ENCODE results near the gene GGA1.

Gene GGA1

GRCh38 chr22:37628830-37629229 is 20.2 kb downstream of the GGA1 start:
- TF ChIP-seq FOXP2 (optimal IDR thresholded peaks at IDR 0.05; ENCODE audit: control extremely low read depth, extremely low read length, insufficient read depth): no peak
- no peak for TF ChIP-seq POLR2AphosphoS5 (IDR thresholded peaks at IDR 0.05; ENCODE audit: borderline replicate concordance, low read depth, low read length)
- no peak for TF ChIP-seq EZH2 (IDR thresholded peaks at IDR 0.05)
- no peak overlapping the region for H3K9ac ChIP-seq (ENCODE audit: insufficient read length)
- DNase-seq (ENCODE audit: low read depth, low spot score): no peak
- no peaks in the 10 kb centered on the region for H3K36me3 ChIP-seq (ENCODE audit: insufficient read depth, low read length)
- no peak overlapping the region for H3K4me3 ChIP-seq
- H3K27ac ChIP-seq: no peak overlapping the region
- no peaks in the 10 kb centered on the region for H3K9me3 ChIP-seq (ENCODE audit: low read depth, low read length)

GRCh38 chr22:37629928-37630327 is 21.3 kb downstream of the GGA1 start:
- H3K9ac ChIP-seq (ENCODE audit: insufficient read length): no peak overlapping the region

DNA sequence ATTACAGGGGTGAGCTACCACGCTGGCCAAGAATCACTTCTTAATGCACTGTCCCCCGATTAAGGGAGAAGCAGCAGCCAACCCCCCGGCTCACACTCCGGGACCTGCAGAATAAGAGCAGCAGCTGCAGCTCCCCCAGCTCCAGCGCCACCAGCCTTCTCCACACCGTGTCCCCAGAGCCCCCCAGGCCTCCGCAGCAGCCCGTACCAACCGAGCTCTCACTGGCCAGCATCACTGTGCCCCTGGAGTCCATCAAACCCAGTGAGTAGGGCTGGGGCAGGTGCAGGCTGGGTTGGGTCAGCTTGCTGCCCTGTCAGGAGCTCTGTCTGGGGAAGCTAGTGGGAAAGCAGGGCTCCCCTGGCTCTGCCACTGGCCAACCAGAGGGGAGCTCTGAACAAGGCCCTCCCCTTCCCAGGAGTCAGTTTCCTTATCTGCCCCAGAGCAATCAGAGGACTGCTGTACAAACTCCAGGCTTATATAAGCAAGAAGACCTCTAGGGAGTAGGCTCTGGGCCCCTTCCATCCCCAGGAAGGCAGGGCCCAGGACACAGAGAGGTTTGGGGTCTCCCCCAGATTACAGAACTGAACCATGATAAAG is 22.3 kb downstream of the GGA1 start:
- no peak for TF ChIP-seq POLR2AphosphoS5 (IDR thresholded peaks at IDR 0.05; ENCODE audit: borderline replicate concordance, low read depth, low read length)
- TF ChIP-seq EZH2 (IDR thresholded peaks at IDR 0.05): no peak
- TF ChIP-seq FOXP2 (optimal IDR thresholded peaks at IDR 0.05; ENCODE audit: control extremely low read depth, extremely low read length, insufficient read depth): no peak
- no peaks in the 10 kb centered on the region for H3K9me3 ChIP-seq (ENCODE audit: low read depth, low read length)
- H3K36me3 ChIP-seq (ENCODE audit: insufficient read depth, low read length): no peaks in the 10 kb centered on the region
- no peak overlapping the region for H3K4me3 ChIP-seq
- no peak for DNase-seq (ENCODE audit: low read depth, low spot score)
- no peak overlapping the region for H3K27ac ChIP-seq
- no peak overlapping the region for H3K9ac ChIP-seq (ENCODE audit: insufficient read length)

More at GRCh38 chr22:37629928-37630327, 21.3 kb downstream of the GGA1 start:
- H3K27ac ChIP-seq: no peak overlapping the region
- H3K36me3 ChIP-seq (ENCODE audit: insufficient read depth, low read length): no peaks in the 10 kb centered on the region
- DNase-seq (ENCODE audit: low read depth, low spot score): no peak
- TF ChIP-seq EZH2 (IDR thresholded peaks at IDR 0.05) (no peak), FOXP2 (optimal IDR thresholded peaks at IDR 0.05; ENCODE audit: control extremely low read depth, extremely low read length, insufficient read depth) (no peak), POLR2AphosphoS5 (IDR thresholded peaks at IDR 0.05; ENCODE audit: borderline replicate concordance, low read depth, low read length) (no peak)
- H3K4me3 ChIP-seq: no peak overlapping the region
- no peaks in the 10 kb centered on the region for H3K9me3 ChIP-seq (ENCODE audit: low read depth, low read length)

DNA sequence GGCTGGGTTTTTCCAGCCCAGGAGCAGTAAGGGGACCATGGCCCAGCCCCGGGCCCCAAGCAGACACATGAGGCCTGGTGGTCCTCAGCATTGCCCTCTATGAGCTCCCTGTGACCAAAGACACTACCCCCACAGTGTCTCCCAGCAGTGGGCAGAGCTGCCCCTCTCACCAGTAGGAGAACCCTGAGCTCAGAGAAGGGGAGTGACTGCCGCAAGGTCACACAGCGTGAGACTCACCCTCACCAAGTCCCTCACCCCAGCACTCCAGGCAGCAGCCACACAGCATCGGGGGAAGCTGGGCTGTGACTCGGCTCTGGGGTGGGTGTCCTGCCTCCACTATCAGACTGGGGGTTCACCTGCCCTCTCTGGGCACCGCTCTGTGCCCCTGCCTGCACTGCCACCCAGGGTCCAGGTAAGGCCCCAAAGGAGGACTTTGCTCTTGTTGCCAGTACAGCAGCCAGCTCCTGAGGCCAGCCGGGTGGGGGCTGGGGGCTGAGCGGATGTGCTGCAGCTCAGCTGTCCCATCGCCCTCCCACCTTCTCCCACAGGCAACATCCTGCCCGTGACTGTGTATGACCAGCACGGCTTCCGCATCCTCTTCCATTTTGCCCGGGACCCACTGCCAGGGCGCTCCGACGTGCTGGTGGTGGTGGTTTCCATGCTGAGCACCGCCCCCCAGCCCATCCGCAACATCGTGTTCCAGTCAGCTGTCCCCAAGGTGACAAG is 23.0 kb downstream of the GGA1 start:
- H3K9ac ChIP-seq (ENCODE audit: insufficient read length): no peak overlapping the region
- H3K36me3 ChIP-seq (ENCODE audit: insufficient read depth, low read length): no peaks in the 10 kb centered on the region
- TF ChIP-seq FOXP2 (optimal IDR thresholded peaks at IDR 0.05; ENCODE audit: control extremely low read depth, extremely low read length, insufficient read depth): no peak
- TF ChIP-seq EZH2 (IDR thresholded peaks at IDR 0.05): no peak
- TF ChIP-seq POLR2AphosphoS5 (IDR thresholded peaks at IDR 0.05; ENCODE audit: borderline replicate concordance, low read depth, low read length): no peak
- H3K4me3 ChIP-seq: no peak overlapping the region
- H3K9me3 ChIP-seq (ENCODE audit: low read depth, low read length): no peaks in the 10 kb centered on the region
- DNase-seq (ENCODE audit: low read depth, low spot score): no peak
- no peak overlapping the region for H3K27ac ChIP-seq

GRCh38 chr22:37632174-37633088 is 23.8 kb downstream of the GGA1 start:
- Histone ChIP-seq H3K9me3 (ENCODE audit: low read depth, low read length) (no peaks in the 10 kb centered on the region), H3K36me3 (ENCODE audit: insufficient read depth, low read length) (no peaks in the 10 kb centered on the region), H3K4me3 (no peak overlapping the region), H3K27ac (no peak overlapping the region), H3K9ac (ENCODE audit: insufficient read length) (no peak overlapping the region)
- TF ChIP-seq POLR2AphosphoS5 (IDR thresholded peaks at IDR 0.05; ENCODE audit: borderline replicate concordance, low read depth, low read length): no peak
- TF ChIP-seq EZH2 (IDR thresholded peaks at IDR 0.05): no peak
- TF ChIP-seq FOXP2 (optimal IDR thresholded peaks at IDR 0.05; ENCODE audit: control extremely low read depth, extremely low read length, insufficient read depth): no peak
- no peak for DNase-seq (ENCODE audit: low read depth, low spot score)

DNA sequence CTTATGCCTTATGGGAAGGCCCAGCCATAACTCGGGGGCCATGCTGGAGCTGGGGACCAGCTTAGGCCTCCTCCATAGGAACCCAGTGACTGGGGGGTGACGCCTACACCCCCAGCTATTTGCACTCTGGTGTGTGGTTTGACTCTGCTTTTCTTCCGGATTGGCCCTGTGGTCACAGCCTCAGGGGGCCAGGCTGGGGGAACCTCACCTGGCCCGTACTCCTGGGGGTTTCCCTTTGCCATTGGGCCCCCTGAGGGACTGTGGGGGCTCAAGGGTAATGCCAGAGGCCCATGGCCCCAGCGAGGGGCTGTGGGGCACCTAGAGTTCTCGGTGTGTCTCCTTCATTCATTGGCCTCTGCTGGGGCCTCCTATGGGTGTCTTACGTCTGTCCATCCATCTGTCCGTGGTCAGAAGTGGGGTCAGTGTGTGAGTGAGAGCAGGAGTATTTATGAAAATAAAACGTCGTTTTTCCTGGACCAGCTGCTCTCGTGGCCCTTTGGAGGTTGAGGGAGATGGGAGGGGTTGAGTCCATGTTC is 24.5 kb downstream of the GGA1 start:
- no peak overlapping the region for H3K9ac ChIP-seq (ENCODE audit: insufficient read length)
- no peak overlapping the region for H3K4me3 ChIP-seq
- TF ChIP-seq FOXP2 (optimal IDR thresholded peaks at IDR 0.05; ENCODE audit: control extremely low read depth, extremely low read length, insufficient read depth) (no peak), EZH2 (IDR thresholded peaks at IDR 0.05) (no peak), POLR2AphosphoS5 (IDR thresholded peaks at IDR 0.05; ENCODE audit: borderline replicate concordance, low read depth, low read length) (no peak)
- no peak for DNase-seq (ENCODE audit: low read depth, low spot score)
- no peak overlapping the region for H3K27ac ChIP-seq
- no peaks in the 10 kb centered on the region for H3K9me3 ChIP-seq (ENCODE audit: low read depth, low read length)
- no peaks in the 10 kb centered on the region for H3K36me3 ChIP-seq (ENCODE audit: insufficient read depth, low read length)

- peak overlapping the region; percentile 2 for H3K9ac ChIP-seq (ENCODE audit: insufficient read length)
- TF ChIP-seq EZH2 (IDR thresholded peaks at IDR 0.05) (no peak), POLR2AphosphoS5 (IDR thresholded peaks at IDR 0.05; ENCODE audit: borderline replicate concordance, low read depth, low read length) (peak; percentile 55), FOXP2 (optimal IDR thresholded peaks at IDR 0.05; ENCODE audit: control extremely low read depth, extremely low read length, insufficient read depth) (no peak)
- DNase-seq (ENCODE audit: low read depth, low spot score): no peak
- no peaks in the 10 kb centered on the region for H3K36me3 ChIP-seq (ENCODE audit: insufficient read depth, low read length)
- no peaks in the 10 kb centered on the region for H3K9me3 ChIP-seq (ENCODE audit: low read depth, low read length)
- peak overlapping the region; percentile 2; the same call in 1 of the 2 replicates for H3K27ac ChIP-seq
- peak overlapping the region; percentile 1; the same call in 1 of the 2 replicates for H3K4me3 ChIP-seq
Observed at GRCh38 chr22:37633625-37634416, 25.2 kb downstream of the GGA1 start.
